ENCODE results near the gene LMX1B.

LMX1B gene

GRCh38 chr9:126666155-126666803 lies 52.6 kb downstream of the LMX1B start:
- H3K27ac ChIP-seq = no peak overlapping the region
- TF ChIP-seq ZFX (IDR thresholded peaks at IDR 0.05) (no peak), CTCF (conservative IDR thresholded peaks at IDR 0.05) (no peak)

GRCh38 chr9:126667190-126668055 lies 53.7 kb downstream of the LMX1B start:
- H3K27ac ChIP-seq = no peak overlapping the region
- TF ChIP-seq ZFX (IDR thresholded peaks at IDR 0.05) (no peak), CTCF (conservative IDR thresholded peaks at IDR 0.05) (no peak)

- no peak overlapping the region for H3K27ac ChIP-seq
- TF ChIP-seq CTCF (conservative IDR thresholded peaks at IDR 0.05) = no peak
- TF ChIP-seq ZFX (IDR thresholded peaks at IDR 0.05) = no peak
Observed at GRCh38 chr9:126668058-126668457, 54.3 kb downstream of the LMX1B start.

- TF ChIP-seq CTCF (conservative IDR thresholded peaks at IDR 0.05) (no peak), ZFX (IDR thresholded peaks at IDR 0.05) (no peak)
Observed at GRCh38 chr9:126669108-126669507, 55.4 kb downstream of the LMX1B start.

GRCh38 chr9:126670270-126670669 lies 56.5 kb downstream of the LMX1B start:
- TF ChIP-seq ZFX (IDR thresholded peaks at IDR 0.05) (no peak), CTCF (conservative IDR thresholded peaks at IDR 0.05) (no peak)
- H3K27ac ChIP-seq = no peak overlapping the region

More at GRCh38 chr9:126669108-126669507, 55.4 kb downstream of the LMX1B start:
- H3K27ac ChIP-seq = no peak overlapping the region

- H3K27ac ChIP-seq = no peak overlapping the region
- TF ChIP-seq CTCF (conservative IDR thresholded peaks at IDR 0.05) (no peak), ZFX (IDR thresholded peaks at IDR 0.05) (no peak)
Observed at GRCh38 chr9:126671381-126671831, 57.7 kb downstream of the LMX1B start.

- no peak for TF ChIP-seq ZFX (IDR thresholded peaks at IDR 0.05)
- TF ChIP-seq CTCF (conservative IDR thresholded peaks at IDR 0.05) = no peak
- H3K27ac ChIP-seq = no peak overlapping the region
Observed at GRCh38 chr9:126671983-126672382, 58.3 kb downstream of the LMX1B start.

Data from C4-2B (cell line).